Fibroblast of villous mesenchyme (primary cell): Measurements from ENCODE around the gene NAPB. TPM values are rescaled to one million over a fixed set of nuclear protein-coding genes. Genes with fewer than 3 reads are reported as not detected.
A peak's percentile ranks its signal among the peaks of the same experiment; 100 is the strongest.

Experiments used
- DNase-seq: peaks from one replicate; pipeline ENCODE4 v3.0.0-alpha.2; 2010; ENCODE audit warnings: low read depth
- H3K4me3 ChIP-seq: 2 replicates; pipeline ENCODE4 v1.5.1; 2011; ENCODE audit warnings: low read depth, mild to moderate bottlenecking, low read length
- CTCF ChIP-seq: IDR thresholded peaks from 2 replicates; pipeline ENCODE4 v1.5.1; 2012; ENCODE audit warnings: low read depth, mild to moderate bottlenecking, low read length; ENCODE audit not compliant: insufficient read depth
- total RNA-seq: library from RNA; depleted of rRNA; stranded (reverse); fragments of >200 nt; gene quantifications from 2 replicates; pipeline ENCODE4 v1.2.3, GENCODE V29; 2012

The NAPB gene
- total RNA-seq, 1 donor = 9.5 TPM

DNA sequence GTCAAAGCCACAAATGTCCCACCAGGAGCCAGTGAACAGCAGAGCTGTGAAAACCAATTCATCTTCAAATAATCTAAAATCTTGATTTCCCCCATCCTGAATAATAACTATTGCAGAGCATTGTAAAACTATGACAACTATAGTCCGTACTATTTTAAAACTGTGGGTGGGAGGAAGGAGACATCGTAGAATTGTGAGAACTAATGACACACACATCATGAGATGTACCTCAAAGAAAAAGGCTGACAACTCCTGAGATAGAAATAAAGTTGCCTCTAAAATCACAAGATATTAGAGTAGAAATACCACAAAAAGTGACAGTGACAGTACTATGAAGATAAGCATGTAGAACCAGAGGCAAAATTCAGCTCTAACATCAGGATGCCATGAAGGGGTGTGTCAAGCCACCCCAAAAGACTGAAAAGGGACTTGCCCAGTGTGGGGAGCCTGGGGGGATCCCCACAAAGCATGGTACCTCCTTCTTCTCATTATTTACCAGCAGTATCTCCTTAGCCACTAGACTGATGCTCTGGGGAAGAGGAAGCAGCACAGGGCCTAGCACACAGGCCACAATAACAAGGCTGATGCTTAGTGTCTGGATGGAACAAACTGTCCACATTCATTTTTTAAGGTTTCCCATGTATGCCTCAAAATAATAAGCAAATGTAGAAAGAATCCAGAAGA is 13.4 kb downstream of the NAPB start:
- TF ChIP-seq CTCF = no peak
- no peak for DNase-seq
- H3K4me3 ChIP-seq = no peak overlapping the region

GRCh38 chr20:23406880-23407279 is 14.4 kb downstream of the NAPB start:
- no peak for DNase-seq
- TF ChIP-seq CTCF = no peak
- no peak overlapping the region for H3K4me3 ChIP-seq

GRCh38 chr20:23404196-23404595 is 17.1 kb downstream of the NAPB start:
- DNase-seq = no peak
- no peak for TF ChIP-seq CTCF
- H3K4me3 ChIP-seq = no peak overlapping the region

DNA sequence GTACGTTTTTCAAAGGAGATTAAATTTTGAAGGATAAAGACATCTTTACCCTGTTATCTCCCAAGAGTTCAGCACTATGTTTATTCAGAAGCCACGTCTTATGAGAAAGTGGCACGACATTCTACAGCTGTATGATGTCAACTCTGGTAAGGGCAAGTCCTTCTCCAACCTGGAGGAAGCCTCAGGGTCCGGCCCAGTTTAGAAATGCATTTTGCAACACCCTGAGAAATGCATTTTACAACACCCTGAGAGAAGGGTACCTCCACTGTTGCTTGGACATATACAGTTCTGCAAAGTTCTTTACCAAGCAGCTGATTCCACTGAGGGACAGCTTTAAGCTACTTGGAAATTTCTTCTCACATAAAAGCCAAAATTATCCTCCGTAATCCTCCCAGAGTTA is 17.5 kb downstream of the NAPB start:
- TF ChIP-seq CTCF = no peak
- peak; percentile 92 for DNase-seq
- H3K4me3 ChIP-seq = no peak overlapping the region

- no peak for TF ChIP-seq CTCF
- H3K4me3 ChIP-seq = no peak overlapping the region
- no peak for DNase-seq
Observed at GRCh38 chr20:23401051-23401450, 20.2 kb downstream of the NAPB start.

DNA sequence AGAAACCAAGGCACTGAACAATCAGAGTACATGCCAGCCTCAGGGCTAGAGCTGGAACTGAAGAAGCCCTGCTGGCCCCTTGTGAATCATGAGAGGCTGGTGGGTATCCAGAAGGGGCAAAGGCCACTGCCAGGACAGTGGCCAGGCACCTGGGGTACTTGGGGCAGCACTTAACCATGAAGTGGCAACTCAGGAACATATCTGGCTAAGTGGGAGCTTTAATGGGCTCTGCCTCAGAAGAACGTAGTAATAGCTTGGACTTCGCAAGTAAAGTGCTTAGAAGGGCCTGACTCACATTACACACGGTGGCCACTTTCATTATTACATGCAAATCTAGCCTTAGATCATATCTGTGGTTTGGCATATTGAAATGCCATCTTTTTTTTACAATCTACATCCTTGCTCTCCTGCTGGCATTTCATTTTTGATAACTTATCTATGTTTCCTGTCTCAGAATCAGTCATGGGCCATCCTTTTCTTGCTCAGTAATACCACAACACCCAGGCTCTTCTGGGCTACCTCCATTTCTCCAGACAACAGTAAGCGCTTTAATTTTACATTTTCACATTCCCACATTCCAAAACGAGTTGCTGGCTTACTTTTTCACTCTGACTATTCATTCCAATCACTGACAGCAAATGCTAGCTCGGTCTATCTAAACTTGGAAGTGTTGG is 21.6 kb downstream of the NAPB start:
- no peak for TF ChIP-seq CTCF
- H3K4me3 ChIP-seq = no peak overlapping the region
- DNase-seq = peak; percentile 66
